K562 (cell line): Measurements from ENCODE around the gene PLEKHF1. TPM values are rescaled to one million over a fixed set of nuclear protein-coding genes. Genes with fewer than 3 reads are reported as not detected.

Experiments used
- ATAC-seq: fragments of 200-7000 bp; cut with Tn5 transposase; 3 replicates; pipeline ENCODE4 v1.9.1; 2020; ENCODE audit warnings: moderate library complexity
- BruUV-seq: library from RNA; stranded (reverse); fragments of 400-500 nt; replicated peaks from 2 replicates; lab custom pipeline; 2021; lab: Mats Ljungman, UMichigan
- CTCF ChIA-PET: fragments of 300-600 bp; formaldehyde crosslinking; extraction: SDS; loops from one replicate; lab custom pipeline; 2021; ENCODE audit warnings: low intra/inter-chr PET ratio; lab: Yijun Ruan, JAX
- POLR2A ChIA-PET: fragments of 300-600, 350-650 bp; sonication (Branson Sonifier 250); formaldehyde crosslinking; extraction: SDS; loops from one replicate; lab custom pipeline; 2021; ENCODE audit warnings: antibody characterized with exemption, inconsistent platforms; lab: Yijun Ruan, JAX
- DNase-seq, 4 experiments: peaks; one replicate each; pipeline versions ENCODE4 v3.0.0 to v3.0.0-alpha.2; 2011 to 2018; ENCODE audit warnings: low spot score in 3 of 4, mixed read lengths in 3 of 4; ENCODE audit errors: extremely low read depth in 1 of 4
- FAIRE-seq: peaks from 2 replicates; lab custom pipeline; 2011; peaks lifted over from hg19 to GRCh38; lab: Jason Lieb, UNC
- H2AFZ ChIP-seq: 2 replicates; pipeline ENCODE4 v1.6.0; 2011; ENCODE audit warnings: low read depth, low read length, control low read depth, inconsistent platforms
- H3K27ac ChIP-seq: fragments of 200-600 bp; 3 replicates; pipeline ENCODE4 v1.8.0; 2011; ENCODE audit warnings: low read depth, mild to moderate bottlenecking, control low read depth, inconsistent platforms, low read length, moderate library complexity, mixed read lengths; ENCODE audit errors: extremely low read depth
- H3K27me3 ChIP-seq, 2 experiments: fragments of 300-600 bp in 1 of 2; 2 replicates in 1 of 2; 3 replicates in 1 of 2; pipeline versions ENCODE4 v1.6.0 to v1.8.0; 2011; ENCODE audit warnings: inconsistent platforms in 2 of 2, low read length in 2 of 2, mild to moderate bottlenecking in 1 of 2, mixed read lengths in 1 of 2, moderate library complexity in 1 of 2; ENCODE audit not compliant: control insufficient read depth in 2 of 2, insufficient read depth in 2 of 2
- H3K36me3 ChIP-seq: fragments of 300-600 bp; 3 replicates; pipeline ENCODE4 v1.8.0; 2011; ENCODE audit warnings: mild to moderate bottlenecking, low read length, inconsistent platforms; ENCODE audit not compliant: control insufficient read depth, insufficient read depth
- H3K4me1 ChIP-seq, 2 experiments: fragments of 200-600 bp in 1 of 2; replicated peaks in 1 of 2; 2 replicates in 1 of 2; 3 replicates in 1 of 2; pipeline versions ENCODE4 v1.5.1 to v1.8.0; 2011; ENCODE audit warnings: inconsistent platforms in 2 of 2, low read length in 2 of 2, mild to moderate bottlenecking in 1 of 2, mixed read lengths in 1 of 2, moderate library complexity in 1 of 2; ENCODE audit not compliant: control insufficient read depth in 2 of 2, insufficient read depth in 2 of 2
- H3K4me2 ChIP-seq: 2 replicates; pipeline ENCODE4 v1.6.1; 2011; ENCODE audit warnings: low read length, control low read depth, inconsistent platforms, mixed read lengths; ENCODE audit not compliant: insufficient read depth
- H3K4me3 ChIP-seq: fragments of 200-600 bp; sonication (generic), shearing (Covaris generic); 2 replicates; pipeline ENCODE4 v1.5.1; 2016; ENCODE audit warnings: control low read depth, inconsistent platforms
- H3K79me2 ChIP-seq: fragments of 200-600 bp; 3 replicates; pipeline ENCODE4 v1.8.0; 2011; ENCODE audit warnings: low read length, inconsistent platforms; ENCODE audit not compliant: control insufficient read depth, insufficient read depth
- H3K9ac ChIP-seq, 2 experiments: 2 replicates each; pipeline versions ENCODE4 v1.6.0 to v1.6.1; 2011; ENCODE audit warnings: low read depth in 2 of 2, low read length in 2 of 2, control low read depth in 1 of 2, inconsistent platforms in 1 of 2, mild to moderate bottlenecking in 1 of 2, mixed read lengths in 1 of 2; ENCODE audit not compliant: insufficient read depth in 1 of 2
- H3K9me1 ChIP-seq: one replicate; pipeline ENCODE4 v1.6.0; 2011; ENCODE audit warnings: inconsistent platforms, mild to moderate bottlenecking, low read length, moderate library complexity; ENCODE audit not compliant: control insufficient read depth, insufficient read depth
- H3K9me3 ChIP-seq: replicated peaks from 2 replicates; pipeline ENCODE4 v1.5.1; 2011; ENCODE audit warnings: low read depth, low read length, inconsistent platforms; ENCODE audit not compliant: control insufficient read depth, insufficient read depth
- H4K20me1 ChIP-seq: replicated peaks from 2 replicates; pipeline ENCODE4 v1.6.1; 2011; ENCODE audit warnings: low read length, inconsistent platforms, mixed read lengths; ENCODE audit not compliant: control insufficient read depth, insufficient read depth
- EHMT2 ChIP-seq: fragments of 450-650 bp; IDR thresholded peaks from 2 replicates; pipeline ENCODE4 v1.6.1; 2018; ENCODE audit warnings: antibody characterized with exemption
- GABPA ChIP-seq: fragments of 200-800 bp; sonication (Bioruptor generic); conservative IDR thresholded peaks from 2 replicates; pipeline ENCODE4 v1.6.1; 2016; ENCODE audit warnings: low read depth, missing genetic modification characterization, missing compliant biosample characterization
- POLR3G ChIP-seq: IDR thresholded peaks from 2 replicates; pipeline ENCODE4 v1.6.1; 2011; ENCODE audit not compliant: insufficient read length, insufficient replicate concordance; ENCODE audit errors: extremely low read depth
- ZFP36 ChIP-seq: fragments of 150-350 bp; IDR thresholded peaks from 2 replicates; pipeline ENCODE4 v1.6.1; 2018; ENCODE audit warnings: low read length, low read depth; ENCODE audit not compliant: partially characterized antibody
- WGBS: fragments of 100-300 bp; shearing (Covaris generic); methylation state at CpG from one replicate; pipeline ENCODE4 v1.1.6; 2016; ENCODE audit warnings: low coverage, mixed read lengths; ENCODE audit not compliant: insufficient coverage; ENCODE audit errors: missing lambda C conversion rate; 5-methylcytosine and 5-hydroxymethylcytosine counted together
- in situ Hi-C: fragments of 300-500 bp; cut with MboI; formaldehyde crosslinking; loops from 4 replicates; pipeline ENCODE4 v1.15.0; 2018; ENCODE audit warnings: inconsistent platforms, mixed read lengths
- intact Hi-C: fragments of 100-400 bp; cut with micrococcal nuclease; formaldehyde crosslinking; loops from 2 replicates; pipeline ENCODE4 v1.14.2; 2022
- polyA plus RNA-seq, 8 experiments: library from polyadenylated mRNA; depleted of rRNA in 4 of 8; stranded (reverse) in 5 of 8; unstranded in 3 of 8; fragments of >200 nt; fragmentation: Nextera tagmentation in 2 of 8; fragmentation: Illumina TruSeq in 1 of 8; extraction: Ambion mirVana in 2 of 8; extraction: Trizol in 1 of 8; gene quantifications; 2 replicates each; pipeline versions ENCODE4 v1.2.1 to v1.2.3, GENCODE V29; 2011 to 2014; ENCODE audit warnings: inconsistent platforms in 1 of 8, missing spikeins in 1 of 8
- total RNA-seq, 7 experiments: library from RNA; depleted of rRNA in 6 of 7; stranded (reverse); fragments of >200 nt in 6 of 7; fragmentation: Illumina TruSeq in 2 of 7; extraction: Trizol in 2 of 7; gene quantifications; 2 replicates each; pipeline versions ENCODE4 v1.2.1 to v1.2.3, GENCODE V29; 2011 to 2021; ENCODE audit warnings: low replicate concordance in 1 of 7
- TF ChIP-seq, protein P1 (sequence below): IDR thresholded peaks from 3 replicates; pipeline ENCODE4 v1.6.1; 2011; ENCODE audit warnings: borderline replicate concordance, mild to moderate bottlenecking; ENCODE audit not compliant: insufficient read length, insufficient read depth

Gene PLEKHF1
- total and polyA plus RNA-seq, 9 of the 15 experiments (the other 6 are each of a cell fraction or from before 2014, with no cell fraction given): 0.07 to 13.4 (median 3.9) TPM; not detected in 1

DNA sequence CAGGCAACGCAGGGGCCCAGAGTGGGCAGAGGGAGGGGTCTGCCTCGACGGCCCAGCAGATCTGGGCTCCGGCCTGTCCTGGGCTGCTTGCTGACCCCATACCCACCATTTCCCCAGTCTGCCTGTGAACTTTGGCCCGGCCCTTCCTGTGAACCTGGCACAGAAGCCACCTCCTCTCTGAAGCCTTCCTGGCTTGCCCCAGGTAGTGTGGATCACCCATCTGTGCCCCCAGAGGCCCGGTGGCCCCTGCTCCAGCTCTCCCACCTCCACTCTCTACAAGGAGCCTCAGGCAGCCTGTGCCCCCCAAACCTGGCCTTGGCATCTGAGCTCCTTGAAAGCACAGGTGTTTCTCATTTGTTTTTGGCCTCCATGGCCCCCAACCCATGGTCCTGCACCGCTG lies 15.7 kb downstream of the PLEKHF1 start:
- H3K9ac ChIP-seq: peak overlapping the region in 1 of 2 experiments; percentile 52; a peak in 2 of 4 replicates
- no peak overlapping the region for H3K4me3 ChIP-seq
- ATAC-seq (no peak), DNase-seq (no peak), FAIRE-seq (no peak)
- peaks cover 10% of the 10 kb centered on the region; the same call in 1 of the 3 replicates for H3K36me3 ChIP-seq
- intact Hi-C loops (no loop called here), in situ Hi-C loops (no loop called here)
- no peaks in the 10 kb centered on the region for H3K9me1 ChIP-seq
- H2AFZ ChIP-seq: no peak overlapping the region
- 60% methylated on average over 6 of the region's 7 CpGs for WGBS
- H3K9me3 ChIP-seq: no peaks in the 10 kb centered on the region
- TF ChIP-seq POLR3G (no peak), EHMT2 (no peak), GABPA (tag) (no peak), ZFP36 (peak; percentile 91)
- TF ChIP-seq, protein P1, sequence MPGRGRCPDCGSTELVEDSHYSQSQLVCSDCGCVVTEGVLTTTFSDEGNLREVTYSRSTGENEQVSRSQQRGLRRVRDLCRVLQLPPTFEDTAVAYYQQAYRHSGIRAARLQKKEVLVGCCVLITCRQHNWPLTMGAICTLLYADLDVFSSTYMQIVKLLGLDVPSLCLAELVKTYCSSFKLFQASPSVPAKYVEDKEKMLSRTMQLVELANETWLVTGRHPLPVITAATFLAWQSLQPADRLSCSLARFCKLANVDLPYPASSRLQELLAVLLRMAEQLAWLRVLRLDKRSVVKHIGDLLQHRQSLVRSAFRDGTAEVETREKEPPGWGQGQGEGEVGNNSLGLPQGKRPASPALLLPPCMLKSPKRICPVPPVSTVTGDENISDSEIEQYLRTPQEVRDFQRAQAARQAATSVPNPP: no peak
- H3K27me3 ChIP-seq: no peaks in the 10 kb centered on the region
- BruUV-seq: no TSS peak
- POLR2A ChIA-PET: interaction anchor here (0.5 to 1.6 kb wide), 4 partner anchors 9 to 190 kb away, joined by 3 to 13 read pairs (median 4); no protein-coding TSS in a partner anchor
- no peak overlapping the region for H3K27ac ChIP-seq
- no peaks in the 10 kb centered on the region for H4K20me1 ChIP-seq
- CTCF ChIA-PET: no interaction called here
- peaks cover 3 to 26% of the 10 kb centered on the region in 2 experiments; a peak in 3 of 5 replicates for H3K4me1 ChIP-seq
- H3K79me2 ChIP-seq: no peaks in the 10 kb centered on the region
- no peak overlapping the region for H3K4me2 ChIP-seq
